Uterus (tissue), 2 donors: Measurements from ENCODE around the gene ATG4C.

Source experiments
- POLR2A ChIP-seq, 2 donors: fragments of 450-650 bp; IDR thresholded peaks; one replicate each; pipeline ENCODE4 v1.6.1; 2016; ENCODE audit warnings: antibody characterized with exemption in 2 of 2, mild to moderate bottlenecking in 1 of 2, moderate library complexity in 1 of 2
- TF ChIP-seq, protein P1 (sequence below), 4 experiments: fragments of 200-600 bp in 2 of 4; fragments of 450-650 bp in 2 of 4; sonication (generic) in 2 of 4; IDR thresholded peaks; one replicate each; pipeline ENCODE4 v1.5.1; 2016 to 2019; ENCODE audit warnings: antibody characterized with exemption in 4 of 4, mild to moderate bottlenecking in 2 of 4, moderate library complexity in 1 of 4

- TF ChIP-seq, protein P1, sequence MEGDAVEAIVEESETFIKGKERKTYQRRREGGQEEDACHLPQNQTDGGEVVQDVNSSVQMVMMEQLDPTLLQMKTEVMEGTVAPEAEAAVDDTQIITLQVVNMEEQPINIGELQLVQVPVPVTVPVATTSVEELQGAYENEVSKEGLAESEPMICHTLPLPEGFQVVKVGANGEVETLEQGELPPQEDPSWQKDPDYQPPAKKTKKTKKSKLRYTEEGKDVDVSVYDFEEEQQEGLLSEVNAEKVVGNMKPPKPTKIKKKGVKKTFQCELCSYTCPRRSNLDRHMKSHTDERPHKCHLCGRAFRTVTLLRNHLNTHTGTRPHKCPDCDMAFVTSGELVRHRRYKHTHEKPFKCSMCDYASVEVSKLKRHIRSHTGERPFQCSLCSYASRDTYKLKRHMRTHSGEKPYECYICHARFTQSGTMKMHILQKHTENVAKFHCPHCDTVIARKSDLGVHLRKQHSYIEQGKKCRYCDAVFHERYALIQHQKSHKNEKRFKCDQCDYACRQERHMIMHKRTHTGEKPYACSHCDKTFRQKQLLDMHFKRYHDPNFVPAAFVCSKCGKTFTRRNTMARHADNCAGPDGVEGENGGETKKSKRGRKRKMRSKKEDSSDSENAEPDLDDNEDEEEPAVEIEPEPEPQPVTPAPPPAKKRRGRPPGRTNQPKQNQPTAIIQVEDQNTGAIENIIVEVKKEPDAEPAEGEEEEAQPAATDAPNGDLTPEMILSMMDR (IDR thresholded peaks at IDR 0.05) = no peak
- no peak for TF ChIP-seq POLR2A (IDR thresholded peaks at IDR 0.05)
Measured at GRCh38 chr1:62774006-62774405, 9.9 kb upstream of the ATG4C start.
